Measurements from ENCODE around the gene SIRPG.
"Not testable (repeated sequence)": the region's sequence is repeated elsewhere in the genome, so short reads cannot be mapped to it uniquely, and the experiment has no call there.

SIRPG gene

DNA sequence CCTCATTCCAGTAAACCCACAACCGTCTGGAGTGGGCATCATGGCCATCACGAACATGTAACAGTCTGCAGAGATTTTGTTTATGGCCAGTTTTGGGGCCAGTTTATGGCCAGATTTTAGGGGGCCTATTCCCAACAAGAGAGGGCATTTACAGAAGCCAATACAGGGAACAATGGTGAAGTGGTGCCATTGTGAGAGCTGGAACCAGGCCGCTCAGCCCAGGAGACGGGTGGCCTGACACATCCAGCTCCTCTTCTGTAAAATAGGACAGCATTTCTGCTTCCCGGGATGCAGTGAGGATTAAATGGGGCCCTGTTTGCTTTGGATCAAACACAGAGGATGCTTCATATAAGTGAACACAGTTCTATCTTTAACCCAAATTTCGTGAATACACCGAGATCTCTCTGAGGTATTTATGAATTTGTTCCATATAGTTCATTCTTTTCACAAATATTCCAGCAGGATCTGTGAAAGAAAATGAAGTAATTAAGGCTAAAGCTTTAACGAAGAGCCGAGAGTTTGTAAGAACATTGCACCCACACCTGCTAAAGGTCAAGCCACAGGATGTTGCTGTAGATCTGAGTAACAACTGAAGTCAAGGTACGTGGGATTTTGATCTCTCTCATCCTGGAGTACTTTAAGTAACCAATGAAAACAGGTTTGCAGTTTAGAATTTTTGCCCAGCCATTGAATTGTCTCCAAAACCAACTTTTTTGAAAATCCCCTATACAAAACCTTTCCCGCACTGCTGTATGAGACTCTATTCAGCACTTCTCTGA, 14.5 kb upstream of the SIRPG start:
- DNase-seq (ENCODE audit: low spot score): no peak

GRCh38 chr20:1669304-1669703, 11.7 kb upstream of the SIRPG start:
- no peak for DNase-seq (ENCODE audit: low spot score)

DNA sequence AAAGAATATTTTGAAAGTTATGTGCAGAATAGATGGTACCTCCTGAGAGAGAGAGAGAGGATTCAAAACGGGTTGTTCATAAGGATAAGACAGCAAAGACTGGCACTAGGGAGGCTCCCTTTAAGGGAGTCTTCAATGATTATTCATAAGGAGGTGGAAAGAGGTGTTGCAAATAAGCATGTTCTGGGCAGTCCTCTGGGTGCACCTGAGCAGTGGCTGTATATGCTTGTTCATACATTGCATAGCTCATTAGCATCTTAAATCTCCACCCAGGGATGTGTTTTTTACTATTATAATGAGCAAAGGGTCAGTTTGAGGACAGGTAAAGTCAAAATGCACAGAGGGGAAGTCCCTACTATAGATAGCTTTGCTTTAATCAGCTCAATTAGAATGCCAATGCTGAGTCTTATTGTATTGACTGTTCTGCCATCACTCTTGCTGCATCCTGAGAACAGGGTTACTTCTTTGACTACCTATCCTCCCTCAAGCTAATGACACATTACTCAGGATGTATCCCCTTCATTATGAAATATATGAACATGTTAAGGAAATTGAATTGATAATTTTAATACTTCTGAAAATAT, 10.0 kb upstream of the SIRPG start:
- no peak for DNase-seq (ENCODE audit: low spot score)

GRCh38 chr20:1666802-1667201, 9.2 kb upstream of the SIRPG start:
- DNase-seq (ENCODE audit: low spot score): no peak

DNA sequence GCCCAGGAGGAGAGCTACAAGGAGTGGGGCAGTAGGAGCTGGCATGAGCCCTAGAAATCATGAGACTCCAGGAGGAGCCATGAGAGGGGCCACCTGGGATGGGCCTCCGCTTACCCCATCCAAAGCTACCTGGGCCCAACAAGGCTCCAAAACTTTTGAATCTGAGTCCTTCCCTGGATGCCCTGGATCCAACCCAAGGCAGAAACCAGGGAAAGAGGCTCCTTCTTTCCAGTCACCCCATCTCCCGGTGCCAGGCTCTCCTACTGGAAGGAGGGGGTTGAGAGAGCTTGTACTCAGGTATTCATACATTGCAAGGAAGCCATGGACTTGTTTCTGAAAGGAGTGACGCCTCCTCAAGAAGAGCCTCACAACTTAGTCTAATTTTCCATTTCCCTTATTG, 7.8 kb upstream of the SIRPG start:
- DNase-seq (ENCODE audit: low spot score): no peak

GRCh38 chr20:1664911-1665310, 7.3 kb upstream of the SIRPG start:
- no peak for DNase-seq (ENCODE audit: low spot score)

DNA sequence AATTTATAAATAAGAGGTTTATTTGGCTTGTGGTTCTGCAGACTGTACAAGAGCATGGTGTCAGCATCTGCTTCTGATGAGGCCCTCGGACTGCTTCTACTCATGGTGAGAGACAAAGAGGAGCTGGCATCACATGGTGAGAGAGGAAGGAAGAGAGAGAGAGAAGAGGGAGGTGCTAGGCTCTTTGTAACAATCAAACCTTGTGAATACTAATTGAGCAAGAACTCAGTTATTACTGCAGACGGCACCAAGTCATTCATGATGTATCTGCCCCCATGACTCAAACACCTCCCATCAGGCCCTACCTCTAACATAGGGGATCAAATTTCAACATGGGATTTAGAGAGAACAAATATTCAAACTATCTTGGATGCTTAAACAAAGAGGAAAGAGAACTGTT, 6.3 kb upstream of the SIRPG start:
- DNase-seq (ENCODE audit: low spot score): no peak

DNA sequence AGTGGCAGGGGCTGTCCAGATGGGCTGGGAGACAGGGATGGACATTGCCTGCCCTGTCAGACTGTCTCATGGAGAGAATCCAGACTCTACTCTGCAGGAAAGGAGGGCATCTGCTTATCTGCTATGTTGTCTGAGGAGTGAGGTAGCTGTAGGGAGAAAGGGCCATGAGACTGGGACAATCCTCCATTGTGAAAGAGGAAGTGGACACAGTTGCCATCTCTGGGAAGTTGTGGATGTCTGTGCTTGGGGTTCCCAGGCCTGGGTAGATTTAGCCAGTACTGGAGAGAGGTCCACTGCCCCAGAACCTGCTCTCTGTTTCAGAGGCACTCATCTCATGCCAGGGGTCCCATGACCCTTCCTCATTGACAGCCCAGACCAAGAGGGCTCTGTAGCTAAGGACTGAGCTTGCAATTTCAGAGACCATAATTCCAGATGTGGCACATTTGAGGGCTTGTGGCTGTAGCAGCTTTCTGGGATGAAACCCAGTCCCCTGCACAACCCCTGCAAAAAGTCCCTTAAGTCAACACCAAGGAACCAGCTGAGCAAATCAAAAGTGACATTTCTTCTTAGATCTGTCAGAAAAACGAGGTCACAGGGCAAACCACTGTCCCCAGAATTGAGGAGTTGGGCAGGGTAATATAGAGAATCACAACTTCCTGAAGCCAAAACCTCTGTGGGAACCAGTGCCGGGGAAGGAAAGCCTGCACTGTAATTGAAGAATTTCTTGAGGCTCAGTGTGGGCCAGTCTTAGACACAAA, 4.1 kb upstream of the SIRPG start:
- DNase-seq (ENCODE audit: low spot score): no peak

DNA sequence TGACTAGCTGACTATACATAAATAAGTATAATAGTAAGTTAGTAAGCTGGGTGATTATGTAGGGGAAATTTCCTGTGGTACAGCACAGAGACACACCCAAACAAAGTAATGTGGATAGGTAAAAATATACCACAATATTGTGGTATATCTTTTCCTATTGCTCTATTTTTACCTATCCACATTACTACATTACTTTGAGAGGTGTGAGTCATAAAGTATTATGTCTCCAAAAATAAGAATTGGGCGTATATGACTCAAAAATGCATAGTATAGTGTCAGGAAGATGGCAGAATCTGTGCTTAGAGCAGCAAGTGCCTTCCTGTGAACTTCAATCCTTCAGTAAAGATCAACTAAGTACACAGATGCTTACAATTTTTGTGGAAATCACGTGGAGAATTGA, 2.7 kb upstream of the SIRPG start:
- DNase-seq (ENCODE audit: low spot score): no peak

DNA sequence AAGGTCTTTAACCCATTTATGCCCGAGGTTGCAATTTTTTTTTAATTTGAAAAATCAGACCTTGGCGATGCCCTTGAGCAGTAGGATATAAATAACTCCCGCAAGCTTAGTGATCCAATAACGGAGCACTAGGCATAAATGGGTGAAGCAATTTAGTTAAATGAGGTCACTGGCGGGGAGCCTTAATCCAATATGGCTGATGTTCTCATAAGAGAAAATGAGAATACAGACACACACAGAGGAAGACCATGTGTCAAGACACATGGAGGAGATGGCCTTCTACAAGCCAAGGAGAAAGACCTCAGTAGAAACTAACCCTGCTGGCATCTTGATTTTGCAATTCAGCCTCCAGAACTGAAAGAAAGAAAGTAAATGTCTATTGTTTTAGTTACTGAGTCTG, 735 bp downstream of the SIRPG start:
- DNase-seq (ENCODE audit: low spot score): no peak

GRCh38 chr20:1654996-1655395, 2.6 kb downstream of the SIRPG start:
- no peak for DNase-seq (ENCODE audit: low spot score)

- DNase-seq (ENCODE audit: low spot score): no peak
These were observed 4.6 kb downstream of the SIRPG start for GRCh38 chr20:1652960-1653359.

- DNase-seq (ENCODE audit: low spot score): no peak
These were observed 5.5 kb downstream of the SIRPG start for GRCh38 chr20:1652104-1652503.

DNA sequence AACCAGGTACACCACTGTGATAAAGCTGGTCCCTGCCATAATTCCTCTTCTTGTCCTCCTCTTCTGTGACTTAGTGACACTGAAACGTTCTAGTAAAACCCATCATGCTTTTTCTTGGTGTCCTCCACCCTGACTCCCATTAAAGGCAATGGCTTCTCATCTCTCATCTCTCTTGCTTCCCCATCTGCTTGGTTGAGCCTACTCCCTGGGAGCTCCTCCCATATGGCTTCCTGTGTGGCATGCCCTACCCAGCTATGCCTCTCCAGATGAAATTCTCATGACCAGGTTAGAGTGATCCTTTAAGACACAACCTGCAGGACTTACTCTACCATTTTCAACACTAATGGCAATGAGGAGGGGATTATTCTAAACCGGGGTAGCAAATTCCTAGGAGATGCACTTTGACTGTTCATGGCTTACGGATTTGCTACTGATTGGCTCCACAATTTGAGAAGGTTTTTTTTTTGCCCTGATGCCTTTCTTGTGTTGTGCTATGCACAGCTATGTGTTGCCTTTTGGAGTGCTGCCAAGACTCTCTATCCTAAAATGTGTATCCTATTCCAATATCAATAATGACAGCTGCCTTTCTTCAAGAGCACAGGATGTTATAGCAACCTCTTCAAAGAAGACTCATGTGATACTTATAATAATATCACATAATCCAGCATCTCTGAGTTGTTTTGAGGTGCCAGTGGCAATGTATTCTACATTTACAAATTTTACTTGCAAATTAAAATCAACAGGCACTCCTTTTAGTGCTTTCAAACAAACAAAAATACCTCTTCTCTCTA, 6.1 kb downstream of the SIRPG start:
- DNase-seq (ENCODE audit: low spot score): no peak

- no peak for DNase-seq (ENCODE audit: low spot score)
These were observed 9.5 kb downstream of the SIRPG start for GRCh38 chr20:1648101-1648500.

- no peak for DNase-seq (ENCODE audit: low spot score)
These were observed 10.6 kb downstream of the SIRPG start for GRCh38 chr20:1646975-1647431.

DNA sequence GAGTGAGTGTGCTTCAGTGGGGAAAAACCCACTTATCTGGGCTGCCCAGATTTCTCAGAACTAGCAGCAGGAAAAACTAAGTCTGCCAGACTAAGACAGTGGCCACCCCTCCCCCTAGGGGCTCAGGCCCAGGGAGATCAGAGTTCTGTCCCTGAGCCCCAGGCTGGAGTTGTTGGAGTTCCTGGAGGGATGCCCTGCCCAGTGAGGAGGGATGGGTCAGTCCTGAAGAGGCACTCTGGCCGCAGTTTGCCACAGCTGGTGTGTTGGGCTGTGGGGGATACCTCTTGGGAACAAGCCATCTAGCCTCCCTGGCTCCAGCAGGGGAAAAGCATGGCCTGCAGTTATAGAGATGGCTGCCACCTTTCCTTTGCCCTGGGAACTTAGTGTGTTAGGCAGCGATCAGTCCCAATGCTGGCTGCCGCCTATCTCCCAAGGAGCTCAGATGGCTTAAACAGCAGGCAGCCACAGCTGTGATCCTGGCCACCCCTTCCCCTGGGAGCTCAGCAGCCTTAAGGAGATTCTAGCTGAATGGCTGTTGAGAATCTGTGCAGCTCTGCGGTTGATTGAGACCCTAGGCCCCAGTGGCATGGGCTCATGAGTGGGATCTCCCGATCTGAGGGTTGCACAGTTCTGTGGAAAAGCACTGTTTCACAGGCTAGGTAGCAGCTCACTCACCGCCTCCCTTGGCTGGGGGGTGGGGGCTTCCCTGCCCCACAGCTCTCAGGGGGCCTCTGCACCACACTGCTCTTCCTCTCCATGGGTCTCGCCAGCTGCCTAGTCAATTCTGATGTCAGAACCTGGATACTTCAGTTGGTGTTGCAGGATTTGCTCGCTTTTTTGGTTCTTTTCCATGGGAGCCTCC, 13.2 kb downstream of the SIRPG start:
- DNase-seq (ENCODE audit: low spot score): no peak

- DNase-seq (ENCODE audit: low spot score): not testable (repeated sequence)
These were observed 18.9 kb downstream of the SIRPG start for GRCh38 chr20:1638643-1639042.

GRCh38 chr20:1637755-1638154, 19.8 kb downstream of the SIRPG start:
- DNase-seq (ENCODE audit: low spot score): no peak

- DNase-seq (ENCODE audit: low spot score): no peak
These were observed 20.4 kb downstream of the SIRPG start for GRCh38 chr20:1637226-1637625.

- peak; percentile 30 for DNase-seq (ENCODE audit: low spot score)
These were observed 21.0 kb downstream of the SIRPG start for GRCh38 chr20:1636621-1637020.
